HG02840 (cell line): ENCODE results near the gene TTC9.

Experiments used
- ATAC-seq: cut with Tn5 transposase; IDR thresholded peaks from one replicate; pipeline ENCODE4 v1.9.1; 2021; ENCODE audit warnings: mild to moderate bottlenecking, moderate library complexity, moderate number of reproducible peaks; ENCODE audit not compliant: unreplicated experiment, low FRiP score

Gene TTC9

GRCh38 chr14:70643967-70644366, 2.3 kb downstream of the TTC9 start:
- no peak for ATAC-seq

GRCh38 chr14:70645892-70646291, 4.2 kb downstream of the TTC9 start:
- no peak for ATAC-seq

GRCh38 chr14:70646705-70647104, 5.0 kb downstream of the TTC9 start:
- no peak for ATAC-seq

GRCh38 chr14:70648346-70648745, 6.6 kb downstream of the TTC9 start:
- ATAC-seq: no peak

GRCh38 chr14:70649803-70650202, 8.1 kb downstream of the TTC9 start:
- ATAC-seq: no peak

DNA sequence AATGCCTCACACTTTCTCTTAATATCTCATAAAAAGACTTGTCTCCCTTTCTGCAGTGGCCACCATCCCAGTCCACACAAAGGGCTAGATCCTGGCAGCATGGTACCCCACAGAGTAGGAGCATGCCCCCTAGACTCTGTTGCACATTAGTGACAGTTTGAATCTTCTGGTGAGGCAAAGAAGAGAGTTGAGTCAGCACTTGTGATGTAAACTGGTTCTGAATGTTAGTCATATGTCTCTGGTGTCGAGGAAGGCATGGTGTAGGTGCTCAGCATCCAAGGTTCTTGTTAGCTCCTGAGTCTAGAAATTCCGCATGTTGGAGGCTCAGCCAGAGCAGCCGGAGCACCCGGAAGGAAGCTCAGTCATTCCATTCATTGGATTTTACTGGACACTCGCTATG, 9.8 kb downstream of the TTC9 start:
- ATAC-seq: no peak

GRCh38 chr14:70652871-70653270, 11.2 kb downstream of the TTC9 start:
- ATAC-seq: no peak

- no peak for ATAC-seq
Observed at GRCh38 chr14:70653662-70654061, 11.9 kb downstream of the TTC9 start.

DNA sequence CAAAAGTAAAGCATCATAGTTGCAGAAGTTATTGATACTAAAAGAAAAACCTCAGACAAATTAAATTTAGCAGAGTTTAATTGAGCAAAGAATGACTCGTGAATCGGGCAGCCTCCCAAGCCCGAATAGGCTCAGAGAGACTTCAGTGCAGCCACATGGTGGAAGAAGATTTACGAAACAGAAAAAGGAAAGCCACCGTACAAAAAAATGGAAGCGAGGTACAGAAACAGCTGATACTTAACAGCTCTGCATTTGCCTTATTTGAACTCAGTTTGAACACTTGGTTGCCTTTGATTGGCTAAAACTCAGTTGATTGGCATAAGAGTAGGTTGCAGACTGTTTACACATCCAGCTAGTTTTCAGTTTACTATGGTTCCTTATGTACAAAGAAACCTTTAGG, 12.9 kb downstream of the TTC9 start:
- ATAC-seq: no peak

- ATAC-seq: peak; percentile 67
Observed at GRCh38 chr14:70655110-70655826, 13.6 kb downstream of the TTC9 start.

GRCh38 chr14:70658899-70659298, 17.2 kb downstream of the TTC9 start:
- ATAC-seq: no peak

GRCh38 chr14:70660967-70661893, 19.5 kb downstream of the TTC9 start:
- no peak for ATAC-seq

- ATAC-seq: no peak
Observed at GRCh38 chr14:70662080-70662479, 20.4 kb downstream of the TTC9 start.

DNA sequence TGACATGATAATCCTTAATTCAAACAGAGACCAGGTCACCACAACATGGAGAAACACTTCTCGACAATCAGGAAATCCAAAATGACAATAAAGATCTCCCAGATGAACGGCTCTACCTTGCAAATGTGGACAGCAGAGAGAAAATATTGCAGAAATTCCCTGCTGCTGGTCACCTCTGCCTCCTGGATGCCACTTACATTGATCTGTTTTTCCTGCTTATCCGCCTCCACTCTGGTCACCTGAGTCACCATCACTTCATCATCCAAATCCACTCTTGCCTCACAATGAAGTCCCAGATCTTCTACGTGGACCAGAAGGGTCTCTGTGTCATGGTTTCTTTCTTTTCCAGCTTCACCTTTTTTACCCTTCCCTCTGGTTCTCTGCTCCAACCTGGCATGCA, 21.1 kb downstream of the TTC9 start:
- ATAC-seq: no peak

GRCh38 chr14:70663707-70664179, 22.0 kb downstream of the TTC9 start:
- peak; percentile 40 for ATAC-seq

DNA sequence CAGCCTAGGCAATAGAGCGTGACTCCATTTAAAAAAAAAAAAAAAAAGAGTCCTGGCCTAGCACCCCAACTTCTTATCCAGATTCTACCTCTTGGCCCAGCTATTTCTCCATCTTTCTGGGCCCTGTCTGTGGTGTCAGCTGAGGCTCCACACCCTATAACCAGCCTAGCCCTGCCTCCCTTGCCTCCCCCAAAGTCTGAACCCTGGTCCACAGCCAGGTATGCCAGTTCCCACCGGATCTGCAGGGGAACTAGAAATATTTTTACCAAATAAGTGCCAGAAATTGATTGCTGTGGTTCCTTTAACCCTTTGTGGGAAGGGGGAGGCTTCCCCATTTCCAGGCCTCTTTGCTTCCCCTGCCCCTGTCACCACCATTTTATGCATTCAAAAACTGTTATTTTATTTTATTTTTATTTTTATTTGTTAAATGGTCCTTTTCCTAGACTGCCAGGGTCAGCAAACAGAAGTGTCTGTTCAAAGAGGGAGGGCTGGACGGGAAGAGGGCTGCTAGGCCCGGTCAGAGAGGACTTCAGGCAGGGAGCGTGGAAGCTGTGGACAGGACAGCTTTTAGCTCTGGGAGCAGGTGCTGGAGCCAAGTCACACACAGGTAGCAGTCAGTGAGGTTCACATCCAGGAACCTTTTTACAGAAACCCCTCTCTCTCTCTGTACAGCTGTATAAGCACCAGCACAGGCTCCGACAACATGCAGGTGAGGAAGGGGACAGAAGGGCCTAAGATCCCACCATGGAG, 23.2 kb downstream of the TTC9 start:
- no peak for ATAC-seq

- ATAC-seq: peak; percentile 50
Observed at GRCh38 chr14:70665448-70666360, 24.0 kb downstream of the TTC9 start.

- no peak for ATAC-seq
Observed at GRCh38 chr14:70666361-70666686, 24.6 kb downstream of the TTC9 start.

GRCh38 chr14:70670992-70671651, 29.4 kb downstream of the TTC9 start:
- no peak for ATAC-seq
